Dedifferentiated amniotic fluid mesenchymal stem cell (primary cell): Measurements from ENCODE around the gene MYBPC1.
"Not testable (repeated sequence)": the region's sequence is repeated elsewhere in the genome, so short reads cannot be mapped to it uniquely, and the experiment has no call there.

Experiments
- DNase-seq: peaks from one replicate; pipeline ENCODE4 v3.0.0-alpha.2; 2016; ENCODE audit errors: extremely low spot score

The MYBPC1 gene

GRCh38 chr12:101653503-101653902 lies 58.7 kb downstream of the MYBPC1 start:
- no peak for DNase-seq

- DNase-seq: no peak
Measured at GRCh38 chr12:101654442-101654841, 59.7 kb downstream of the MYBPC1 start.

- DNase-seq: no peak
Measured at GRCh38 chr12:101655393-101655792, 60.6 kb downstream of the MYBPC1 start.

- not testable (repeated sequence) for DNase-seq
Measured at GRCh38 chr12:101660662-101661061, 65.9 kb downstream of the MYBPC1 start.

GRCh38 chr12:101663298-101663697 lies 68.5 kb downstream of the MYBPC1 start:
- DNase-seq: no peak

GRCh38 chr12:101664992-101665391 lies 70.2 kb downstream of the MYBPC1 start:
- no peak for DNase-seq

- no peak for DNase-seq
Measured at GRCh38 chr12:101666052-101666728, 71.4 kb downstream of the MYBPC1 start.

GRCh38 chr12:101667591-101667990 lies 72.8 kb downstream of the MYBPC1 start:
- no peak for DNase-seq

GRCh38 chr12:101670007-101670671 lies 75.4 kb downstream of the MYBPC1 start:
- DNase-seq: peak; percentile 23

- DNase-seq: no peak
Measured at GRCh38 chr12:101671157-101671791, 76.5 kb downstream of the MYBPC1 start.

- DNase-seq: no peak
Measured at GRCh38 chr12:101671833-101672232, 77.1 kb downstream of the MYBPC1 start.

- DNase-seq: no peak
Measured at GRCh38 chr12:101675555-101675954, 80.8 kb downstream of the MYBPC1 start.

GRCh38 chr12:101676497-101676896 lies 81.7 kb downstream of the MYBPC1 start:
- not testable (repeated sequence) for DNase-seq

GRCh38 chr12:101678081-101678480 lies 83.3 kb downstream of the MYBPC1 start:
- no peak for DNase-seq

- no peak for DNase-seq
Measured at GRCh38 chr12:101680240-101680639, 85.5 kb downstream of the MYBPC1 start.

- no peak for DNase-seq
Measured at GRCh38 chr12:101680647-101681046, 85.9 kb downstream of the MYBPC1 start.

- not testable (repeated sequence) for DNase-seq
Measured at GRCh38 chr12:101681627-101682026, 86.9 kb downstream of the MYBPC1 start.

- no peak for DNase-seq
Measured at GRCh38 chr12:101685092-101685491, 90.3 kb downstream of the MYBPC1 start.

- DNase-seq: no peak
Measured at GRCh38 chr12:101686176-101686575, 91.4 kb downstream of the MYBPC1 start.

- no peak for DNase-seq
Measured at GRCh38 chr12:101690544-101691098, 95.8 kb downstream of the MYBPC1 start.

- DNase-seq: no peak
Measured at GRCh38 chr12:101691503-101692096, 96.8 kb downstream of the MYBPC1 start.

GRCh38 chr12:101694297-101694848 lies 99.6 kb downstream of the MYBPC1 start:
- DNase-seq: no peak
